IMR-90 (cell line): Measurements from ENCODE around the gene NTRK3. TPM values are rescaled to one million over a fixed set of nuclear protein-coding genes. Genes with fewer than 3 reads are reported as not detected.

Experiments
- ATAC-seq: fragments of 200-7000 bp; cut with Tn5 transposase; 2 replicates; pipeline ENCODE4 v1.9.1; 2020; ENCODE audit warnings: low read depth, mild to moderate bottlenecking, moderate library complexity
- BruUV-seq: library from RNA; stranded (reverse); fragments of 400-500 nt; replicated peaks from 2 replicates; lab custom pipeline; 2021; lab: Mats Ljungman, UMichigan
- CTCF ChIA-PET: fragments of 300-600 bp; formaldehyde crosslinking; extraction: SDS; loops from one replicate; lab custom pipeline; 2021; ENCODE audit warnings: antibody characterized with exemption; lab: Yijun Ruan, JAX
- POLR2A ChIA-PET: fragments of 300-600 bp; sonication (Branson Sonifier 250); formaldehyde crosslinking; loops from one replicate; lab custom pipeline; 2022; ENCODE audit warnings: antibody characterized with exemption; ENCODE audit not compliant: unreplicated experiment; lab: Charles Lee
- DNase-seq: peaks from one replicate; pipeline ENCODE4 v3.0.0; 2013
- H2AFZ ChIP-seq: replicated peaks from 2 replicates; pipeline ENCODE3; 2013; ENCODE audit warnings: low read length, mild to moderate bottlenecking; ENCODE audit not compliant: poor library complexity
- H2AK5ac ChIP-seq: 2 replicates; pipeline ENCODE4 v1.6.1; 2013; ENCODE audit warnings: low read depth, low read length, inconsistent platforms
- H2AK9ac ChIP-seq: replicated peaks from 2 replicates; pipeline ENCODE3; 2013; ENCODE audit warnings: mild to moderate bottlenecking, low read depth, low read length, moderate library complexity; ENCODE audit not compliant: poor library complexity
- H2BK120ac ChIP-seq: 2 replicates; pipeline ENCODE4 v1.6.1; 2013; ENCODE audit warnings: low read depth, low read length, inconsistent platforms
- H2BK15ac ChIP-seq: 3 replicates; pipeline ENCODE4 v1.6.1; 2013; ENCODE audit warnings: low read depth, low read length, inconsistent platforms
- H2BK20ac ChIP-seq: 2 replicates; pipeline ENCODE4 v1.6.1; 2013; ENCODE audit warnings: low read depth, mild to moderate bottlenecking, inconsistent platforms, low read length, moderate library complexity
- H2BK5ac ChIP-seq: 2 replicates; pipeline ENCODE4 v1.6.1; 2013; ENCODE audit warnings: mild to moderate bottlenecking, low read depth, low read length, inconsistent platforms; ENCODE audit not compliant: poor library complexity, severe bottlenecking
- H3K14ac ChIP-seq: replicated peaks from 2 replicates; pipeline ENCODE4 v1.6.1; 2013; ENCODE audit warnings: low read depth, low read length, inconsistent platforms
- H3K18ac ChIP-seq: 2 replicates; pipeline ENCODE4 v1.6.1; 2013; ENCODE audit warnings: low read depth, low read length, control low read depth
- H3K23ac ChIP-seq: 2 replicates; pipeline ENCODE4 v1.6.1; 2013; ENCODE audit warnings: low read depth, low read length, inconsistent platforms
- H3K27ac ChIP-seq: 2 replicates; pipeline ENCODE4 v1.5.1; 2013; ENCODE audit warnings: mild to moderate bottlenecking, control low read depth, low read length; ENCODE audit not compliant: insufficient read depth
- H3K27me3 ChIP-seq: 2 replicates; pipeline ENCODE4 v1.6.1; 2013; ENCODE audit warnings: low read length; ENCODE audit not compliant: control insufficient read depth, insufficient read depth
- H3K36me3 ChIP-seq: 2 replicates; pipeline ENCODE4 v1.6.1; 2013; ENCODE audit warnings: low read length, mixed read lengths; ENCODE audit not compliant: control insufficient read depth, insufficient read depth
- H3K4ac ChIP-seq: 2 replicates; pipeline ENCODE4 v1.6.1; 2013; ENCODE audit warnings: low read depth, low read length, inconsistent platforms
- H3K4me1 ChIP-seq: 2 replicates; pipeline ENCODE4 v1.6.1; 2013; ENCODE audit warnings: low read length, mixed read lengths; ENCODE audit not compliant: control insufficient read depth, insufficient read depth
- H3K4me2 ChIP-seq: 2 replicates; pipeline ENCODE4 v1.6.1; 2013; ENCODE audit warnings: low read depth, mild to moderate bottlenecking, control low read depth, low read length, moderate library complexity
- H3K4me3 ChIP-seq: 2 replicates; pipeline ENCODE4 v1.5.1; 2013; ENCODE audit warnings: low read depth, mild to moderate bottlenecking, control low read depth, low read length, moderate library complexity; ENCODE audit not compliant: insufficient read depth
- H3K56ac ChIP-seq: 2 replicates; pipeline ENCODE4 v1.6.1; 2013; ENCODE audit warnings: low read length, inconsistent platforms; ENCODE audit not compliant: insufficient read depth; ENCODE audit errors: extremely low read depth
- H3K79me1 ChIP-seq, 2 experiments: 2 replicates each; pipeline ENCODE4 v1.6.1; 2013; ENCODE audit warnings: low read length in 2 of 2, inconsistent platforms in 1 of 2, low read depth in 1 of 2
- H3K9ac ChIP-seq: 2 replicates; pipeline ENCODE4 v1.6.1; 2013; ENCODE audit warnings: low read depth, low read length, control low read depth
- H3K9me1 ChIP-seq: 2 replicates; pipeline ENCODE4 v1.6.1; 2013; ENCODE audit warnings: low read length, inconsistent platforms; ENCODE audit not compliant: insufficient read depth
- H3K9me3 ChIP-seq: 2 replicates; pipeline ENCODE4 v1.6.1; 2013; ENCODE audit warnings: low read length; ENCODE audit not compliant: control insufficient read depth, insufficient read depth
- H4K20me1 ChIP-seq: 2 replicates; pipeline ENCODE4 v1.6.1; 2013; ENCODE audit warnings: low read length, inconsistent platforms; ENCODE audit not compliant: insufficient read depth
- H4K5ac ChIP-seq: 2 replicates; pipeline ENCODE4 v1.6.1; 2013; ENCODE audit warnings: mild to moderate bottlenecking, low read depth, low read length, control low read depth
- H4K8ac ChIP-seq, 2 experiments: 2 replicates each; pipeline ENCODE4 v1.6.1; 2013; ENCODE audit warnings: low read depth in 2 of 2, low read length in 2 of 2, control low read depth in 1 of 2, inconsistent platforms in 1 of 2
- H4K91ac ChIP-seq: 2 replicates; pipeline ENCODE4 v1.6.1; 2013; ENCODE audit warnings: low read depth, low read length, inconsistent platforms; ENCODE audit not compliant: insufficient read depth
- BHLHE40 ChIP-seq: fragments of 150-350 bp; IDR thresholded peaks from 2 replicates; pipeline ENCODE4 v1.6.1; 2016; ENCODE audit warnings: mild to moderate bottlenecking, low read depth, low read length
- CEBPB ChIP-seq: IDR thresholded peaks from 2 replicates; pipeline ENCODE4 v1.6.1; 2012; ENCODE audit warnings: low read depth, low read length, improper control_type of control experiment
- CHD1 ChIP-seq: IDR thresholded peaks from 2 replicates; pipeline ENCODE4 v1.6.1; 2012; ENCODE audit warnings: low read depth, low read length, improper control_type of control experiment
- FOS ChIP-seq: fragments of 150-350 bp; IDR thresholded peaks from 2 replicates; pipeline ENCODE4 v1.6.1; 2016; ENCODE audit warnings: low read depth, low read length
- MAFK ChIP-seq: IDR thresholded peaks from 2 replicates; pipeline ENCODE4 v1.6.1; 2012; ENCODE audit warnings: low read depth, low read length, improper control_type of control experiment
- MAZ ChIP-seq: IDR thresholded peaks from 2 replicates; pipeline ENCODE4 v1.6.1; 2012; ENCODE audit warnings: low read depth, mild to moderate bottlenecking, low read length, improper control_type of control experiment, moderate library complexity, borderline replicate concordance
- MXI1 ChIP-seq: IDR thresholded peaks from 2 replicates; pipeline ENCODE4 v1.6.1; 2012; ENCODE audit warnings: low read depth, mild to moderate bottlenecking, low read length, moderate library complexity, borderline replicate concordance
- POLR2A ChIP-seq: IDR thresholded peaks from 2 replicates; pipeline ENCODE4 v1.6.1; 2012; ENCODE audit warnings: mild to moderate bottlenecking, low read depth, low read length
- RAD21 ChIP-seq: IDR thresholded peaks from 2 replicates; pipeline ENCODE4 v1.6.1; 2012; ENCODE audit warnings: low read length, improper control_type of control experiment
- RCOR1 ChIP-seq: IDR thresholded peaks from 2 replicates; pipeline ENCODE4 v1.6.1; 2012; ENCODE audit warnings: mild to moderate bottlenecking, low read length, improper control_type of control experiment; ENCODE audit not compliant: insufficient replicate concordance
- RFX5 ChIP-seq: IDR thresholded peaks from 2 replicates; pipeline ENCODE4 v1.8.0; 2012; ENCODE audit warnings: low read depth, mild to moderate bottlenecking, low read length, moderate library complexity
- SMC3 ChIP-seq: fragments of 150-350 bp; IDR thresholded peaks from 2 replicates; pipeline ENCODE4 v1.6.1; 2016; ENCODE audit warnings: low read depth, mild to moderate bottlenecking, antibody characterized with exemption, low read length, moderate library complexity
- WGBS, 2 experiments: methylation state at CpG; one replicate each; pipeline versions ENCODE4 v1.1.5 to v1.1.7; 2013; ENCODE audit warnings: missing lambda C conversion rate in 2 of 2; ENCODE audit not compliant: insufficient read length in 1 of 2; ENCODE audit errors: extremely low coverage in 2 of 2; 5-methylcytosine and 5-hydroxymethylcytosine counted together
- dilution Hi-C: fragments of 300-500 bp; cut with HindIII; formaldehyde crosslinking; loops from one replicate; pipeline ENCODE4 v1.14.3; 2018; ENCODE audit warnings: low sequenced_read_pairs; ENCODE audit not compliant: unreplicated experiment
- in situ Hi-C: fragments of 300-500 bp; cut with MboI; formaldehyde crosslinking; loops from 3 replicates; pipeline ENCODE4 v1.14.3; 2019; ENCODE audit warnings: low sequenced_read_pairs, inconsistent platforms, mixed read lengths
- intact Hi-C: fragments of 100-400 bp; cut with micrococcal nuclease; formaldehyde crosslinking; loops from 2 replicates; pipeline ENCODE4 v1.10.0; 2022
- polyA plus RNA-seq, 3 experiments: library from polyadenylated mRNA; depleted of rRNA; stranded (reverse); fragments of >200 nt; gene quantifications; 2 replicates each; pipeline ENCODE4 v1.2.3, GENCODE V29; 2012; ENCODE audit warnings: low replicate concordance in 1 of 3
- total RNA-seq: library from RNA; depleted of rRNA; stranded (reverse); fragments of >200 nt; gene quantifications from 2 replicates; pipeline ENCODE4 v1.2.3, GENCODE V29; 2012
- TF ChIP-seq, protein P1 (sequence below): fragments of 150-350 bp; IDR thresholded peaks from 2 replicates; pipeline ENCODE4 v1.6.1; 2017; ENCODE audit warnings: mild to moderate bottlenecking, antibody characterized with exemption, low read length, low read depth
- TF ChIP-seq, protein P2 (sequence below): fragments of 150-350 bp; IDR thresholded peaks from 2 replicates; pipeline ENCODE4 v1.6.1; 2016; ENCODE audit warnings: low read depth, mild to moderate bottlenecking, low read length, moderate library complexity, borderline replicate concordance
- TF ChIP-seq, protein P3 (sequence below): conservative IDR thresholded peaks from 2 replicates; pipeline ENCODE4 v1.5.1; 2012; ENCODE audit warnings: mild to moderate bottlenecking, low read depth, low read length, improper control_type of control experiment

NTRK3 gene
- total and polyA plus RNA-seq, 2 of the 4 experiments (the other 2 are of a cell fraction): under 0.01 to 0.15 TPM

DNA sequence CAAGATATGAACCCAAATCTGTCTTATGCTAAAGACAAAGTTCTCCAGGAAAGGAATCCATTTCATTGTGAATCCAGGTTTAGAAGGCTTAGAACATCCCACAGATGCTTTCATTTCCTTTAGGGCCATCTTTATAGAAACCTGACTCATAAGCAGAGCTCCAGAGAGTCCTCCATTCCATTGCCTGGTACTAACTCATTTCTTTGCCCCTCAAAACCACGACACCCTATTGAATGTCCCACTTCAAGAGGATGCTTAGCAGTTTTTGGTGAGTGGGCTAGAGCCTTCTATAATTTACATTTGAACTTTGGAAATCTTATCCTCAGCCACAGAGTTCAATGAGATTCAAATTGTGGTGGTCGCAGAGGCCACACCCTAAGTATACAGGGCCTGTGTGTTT is 325.0 kb downstream of the NTRK3 start:
- Histone ChIP-seq H2AFZ (no peak overlapping the region), H4K8ac (no peak overlapping the region), H3K9me1 (no peaks in the 10 kb centered on the region), H3K27me3 (no peaks in the 10 kb centered on the region), H3K4me2 (no peak overlapping the region), H2AK9ac (no peak overlapping the region), H3K9ac (no peak overlapping the region), H3K4me1 (no peaks in the 10 kb centered on the region), H4K5ac (no peak overlapping the region), H2BK15ac (no peak overlapping the region), H3K4ac (no peak overlapping the region), H3K79me1 (no peaks in the 10 kb centered on the region), H3K56ac (no peak overlapping the region), H3K23ac (no peak overlapping the region), H3K36me3 (no peaks in the 10 kb centered on the region), H3K27ac (no peak overlapping the region), H2AK5ac (no peak overlapping the region), H2BK5ac (no peak overlapping the region), H2BK120ac (no peak overlapping the region), H4K20me1 (no peaks in the 10 kb centered on the region), H2BK20ac (no peak overlapping the region), H3K14ac (no peak overlapping the region), H4K91ac (no peak overlapping the region), H3K9me3 (peaks cover 4% of the 10 kb centered on the region; the same call in 1 of the 2 replicates), H3K4me3 (no peak overlapping the region), H3K18ac (no peak overlapping the region)
- ChIA-PET POLR2A (no interaction called here), CTCF (no interaction called here)
- intact Hi-C loops (no loop called here), in situ Hi-C loops (no loop called here), dilution Hi-C loops (no loop called here)
- TF ChIP-seq, protein P1, sequence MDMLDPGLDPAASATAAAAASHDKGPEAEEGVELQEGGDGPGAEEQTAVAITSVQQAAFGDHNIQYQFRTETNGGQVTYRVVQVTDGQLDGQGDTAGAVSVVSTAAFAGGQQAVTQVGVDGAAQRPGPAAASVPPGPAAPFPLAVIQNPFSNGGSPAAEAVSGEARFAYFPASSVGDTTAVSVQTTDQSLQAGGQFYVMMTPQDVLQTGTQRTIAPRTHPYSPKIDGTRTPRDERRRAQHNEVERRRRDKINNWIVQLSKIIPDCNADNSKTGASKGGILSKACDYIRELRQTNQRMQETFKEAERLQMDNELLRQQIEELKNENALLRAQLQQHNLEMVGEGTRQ: no peak
- TF ChIP-seq RAD21: no peak
- TF ChIP-seq CHD1: no peak
- TF ChIP-seq, protein P2, sequence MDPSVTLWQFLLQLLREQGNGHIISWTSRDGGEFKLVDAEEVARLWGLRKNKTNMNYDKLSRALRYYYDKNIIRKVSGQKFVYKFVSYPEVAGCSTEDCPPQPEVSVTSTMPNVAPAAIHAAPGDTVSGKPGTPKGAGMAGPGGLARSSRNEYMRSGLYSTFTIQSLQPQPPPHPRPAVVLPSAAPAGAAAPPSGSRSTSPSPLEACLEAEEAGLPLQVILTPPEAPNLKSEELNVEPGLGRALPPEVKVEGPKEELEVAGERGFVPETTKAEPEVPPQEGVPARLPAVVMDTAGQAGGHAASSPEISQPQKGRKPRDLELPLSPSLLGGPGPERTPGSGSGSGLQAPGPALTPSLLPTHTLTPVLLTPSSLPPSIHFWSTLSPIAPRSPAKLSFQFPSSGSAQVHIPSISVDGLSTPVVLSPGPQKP: no peak
- TF ChIP-seq BHLHE40: no peak
- TF ChIP-seq MXI1: no peak
- no peak for TF ChIP-seq CEBPB
- no peak for TF ChIP-seq POLR2A
- no peak for TF ChIP-seq FOS
- TF ChIP-seq, protein P3, sequence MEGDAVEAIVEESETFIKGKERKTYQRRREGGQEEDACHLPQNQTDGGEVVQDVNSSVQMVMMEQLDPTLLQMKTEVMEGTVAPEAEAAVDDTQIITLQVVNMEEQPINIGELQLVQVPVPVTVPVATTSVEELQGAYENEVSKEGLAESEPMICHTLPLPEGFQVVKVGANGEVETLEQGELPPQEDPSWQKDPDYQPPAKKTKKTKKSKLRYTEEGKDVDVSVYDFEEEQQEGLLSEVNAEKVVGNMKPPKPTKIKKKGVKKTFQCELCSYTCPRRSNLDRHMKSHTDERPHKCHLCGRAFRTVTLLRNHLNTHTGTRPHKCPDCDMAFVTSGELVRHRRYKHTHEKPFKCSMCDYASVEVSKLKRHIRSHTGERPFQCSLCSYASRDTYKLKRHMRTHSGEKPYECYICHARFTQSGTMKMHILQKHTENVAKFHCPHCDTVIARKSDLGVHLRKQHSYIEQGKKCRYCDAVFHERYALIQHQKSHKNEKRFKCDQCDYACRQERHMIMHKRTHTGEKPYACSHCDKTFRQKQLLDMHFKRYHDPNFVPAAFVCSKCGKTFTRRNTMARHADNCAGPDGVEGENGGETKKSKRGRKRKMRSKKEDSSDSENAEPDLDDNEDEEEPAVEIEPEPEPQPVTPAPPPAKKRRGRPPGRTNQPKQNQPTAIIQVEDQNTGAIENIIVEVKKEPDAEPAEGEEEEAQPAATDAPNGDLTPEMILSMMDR: no peak
- TF ChIP-seq MAZ: no peak
- no peak for TF ChIP-seq MAFK
- no peak for TF ChIP-seq RFX5
- no peak for TF ChIP-seq SMC3
- TF ChIP-seq RCOR1: no peak
- ATAC-seq (no peak), DNase-seq (no peak)
- BruUV-seq: no TSS peak
- WGBS, 2 experiments: no CpG with 5 or more reads among the region's 2 CpGs
